ENCODE results near the gene DPPA5. TPM values are rescaled to one million over a fixed set of nuclear protein-coding genes. Genes with fewer than 3 reads are reported as not detected.
A peak's percentile ranks its signal among the peaks of the same experiment; 100 is the strongest.
"Not testable (repeated sequence)": the region's sequence is repeated elsewhere in the genome, so short reads cannot be mapped to it uniquely, and the experiment has no call there.

The DPPA5 gene, protein sequence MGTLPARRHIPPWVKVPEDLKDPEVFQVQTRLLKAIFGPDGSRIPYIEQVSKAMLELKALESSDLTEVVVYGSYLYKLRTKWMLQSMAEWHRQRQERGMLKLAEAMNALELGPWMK
- 0.97 and 2.1 TPM in 2 replicates for total RNA-seq (2014; rRNA removed; shearing (Covaris generic))

GRCh38 chr6:73353636-73354593 lies at the start of gene DPPA5:
DPPA5 (minus strand) TSS chr6:73354276; CDS start chr6:73354225, 51 bp downstream.
- no peak within 1 kb of the TSS for H3K4me3 ChIP-seq (ENCODE audit: insufficient read depth, low read depth, low read length)
- H3K27me3 ChIP-seq (ENCODE audit: control insufficient read depth, insufficient read depth, low read length), result no peaks in the 10 kb centered on the region
- H3K36me3 ChIP-seq (replicated peaks; ENCODE audit: control insufficient read depth, insufficient read depth, low read length), result no peaks in the 10 kb centered on the region
- DNase-seq, result peak; percentile 60

DNA sequence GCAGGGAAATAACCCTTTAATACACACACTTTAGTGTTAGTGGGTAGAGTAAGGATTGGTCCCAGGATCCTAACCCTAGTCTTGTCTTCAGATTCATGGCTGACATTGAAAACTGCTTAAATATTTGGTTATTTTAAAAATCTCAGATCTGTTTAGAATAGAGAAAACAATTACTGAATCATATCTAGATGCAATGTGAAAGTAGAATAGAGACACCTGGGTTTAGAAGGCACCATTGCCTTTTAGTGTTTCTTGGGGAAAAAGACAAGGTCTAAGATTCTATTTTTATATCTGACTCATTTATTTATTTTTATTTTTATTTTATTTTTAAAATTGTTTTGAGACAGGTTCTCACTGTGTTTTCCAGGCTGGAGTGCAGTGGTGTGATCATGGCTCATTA lies 46.6 kb upstream of the DPPA5 start:
- Histone ChIP-seq H3K27me3 (ENCODE audit: control insufficient read depth, insufficient read depth, low read length) (no peaks in the 10 kb centered on the region), H3K36me3 (replicated peaks; ENCODE audit: control insufficient read depth, insufficient read depth, low read length) (no peaks in the 10 kb centered on the region), H3K4me3 (ENCODE audit: insufficient read depth, low read depth, low read length) (no peak overlapping the region)
- no peak for DNase-seq

- Histone ChIP-seq H3K36me3 (replicated peaks; ENCODE audit: control insufficient read depth, insufficient read depth, low read length) (no peaks in the 10 kb centered on the region), H3K4me3 (ENCODE audit: insufficient read depth, low read depth, low read length) (no peak overlapping the region), H3K27me3 (ENCODE audit: control insufficient read depth, insufficient read depth, low read length) (no peaks in the 10 kb centered on the region)
- no peak for DNase-seq
These were observed 41.8 kb upstream of the DPPA5 start for GRCh38 chr6:73395875-73396274.

DNA sequence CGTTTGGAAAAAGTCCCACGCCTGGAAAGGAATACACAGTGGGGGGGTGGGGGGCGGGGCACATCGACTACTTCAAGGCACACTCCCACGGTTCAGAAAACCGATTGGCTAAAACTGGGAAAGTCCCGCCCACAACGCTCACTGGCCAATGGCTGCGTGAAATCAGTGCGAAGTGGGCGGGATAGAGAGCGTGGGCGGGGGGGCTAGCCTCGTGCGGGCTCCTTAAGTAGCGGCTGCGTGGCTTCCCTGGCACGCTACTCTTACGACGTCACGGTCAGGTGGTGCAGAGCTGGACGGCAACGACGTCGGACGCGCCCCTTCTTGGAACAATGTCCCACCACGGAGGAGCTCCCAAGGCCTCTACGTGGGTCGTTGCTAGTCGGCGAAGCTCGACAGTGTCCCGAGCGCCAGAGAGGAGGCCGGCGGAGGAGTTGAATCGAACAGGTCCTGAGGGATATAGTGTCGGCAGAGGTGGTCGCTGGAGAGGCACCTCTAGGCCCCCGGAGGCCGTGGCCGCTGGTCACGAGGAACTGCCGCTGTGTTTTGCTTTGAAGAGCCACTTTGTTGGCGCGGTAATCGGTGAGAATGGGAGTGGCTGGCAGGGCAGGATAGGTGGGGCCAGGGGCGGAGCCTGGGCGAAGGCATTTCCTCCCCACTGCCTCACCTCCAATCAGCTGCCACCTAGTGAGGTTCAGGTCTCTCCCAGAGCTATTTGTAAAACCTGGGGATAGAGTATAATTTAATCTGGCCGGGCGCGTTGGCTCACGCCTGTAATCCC lies 40.7 kb upstream of the DPPA5 start, which contains the start of gene DDX43:
Gene DDX43, plus strand, starts transcription at position 252 of the 778 bp plus-strand sequence. Its CDS starts 78 bp downstream, at position 330.
- H3K4me3 ChIP-seq (ENCODE audit: insufficient read depth, low read depth, low read length), result no peak within 1 kb of the TSS
- H3K27me3 ChIP-seq (ENCODE audit: control insufficient read depth, insufficient read depth, low read length), result no peaks in the 10 kb centered on the region
- DNase-seq, result peak; percentile 65
- H3K36me3 ChIP-seq (replicated peaks; ENCODE audit: control insufficient read depth, insufficient read depth, low read length), result no peaks in the 10 kb centered on the region

DNA sequence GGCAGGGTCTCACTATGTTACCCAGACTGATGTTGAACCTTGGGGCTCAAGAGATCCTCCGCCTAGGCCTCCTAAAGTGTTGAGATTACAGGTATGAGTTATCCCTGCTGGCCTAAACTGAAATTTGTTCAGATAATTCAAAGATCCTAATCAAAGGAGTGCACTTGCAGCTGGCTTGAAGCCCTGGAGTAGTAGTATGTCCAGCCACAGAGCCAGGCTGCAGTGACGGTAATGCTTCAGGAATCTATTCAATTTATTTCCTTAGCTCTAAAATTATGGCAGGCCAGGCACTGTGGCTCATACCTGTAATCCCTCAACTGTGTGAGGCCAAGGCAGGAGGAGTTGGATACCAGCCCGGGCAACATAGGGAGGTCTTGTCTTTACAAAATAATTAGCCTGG lies 39.2 kb upstream of the DPPA5 start:
- no peak for DNase-seq
- Histone ChIP-seq H3K36me3 (replicated peaks; ENCODE audit: control insufficient read depth, insufficient read depth, low read length) (no peaks in the 10 kb centered on the region), H3K4me3 (ENCODE audit: insufficient read depth, low read depth, low read length) (no peak overlapping the region), H3K27me3 (ENCODE audit: control insufficient read depth, insufficient read depth, low read length) (no peaks in the 10 kb centered on the region)

GRCh38 chr6:73392188-73392587 lies 38.1 kb upstream of the DPPA5 start:
- not testable (repeated sequence) for H3K4me3 ChIP-seq (ENCODE audit: insufficient read depth, low read depth, low read length); H3K27me3 ChIP-seq (ENCODE audit: control insufficient read depth, insufficient read depth, low read length); H3K36me3 ChIP-seq (replicated peaks; ENCODE audit: control insufficient read depth, insufficient read depth, low read length); DNase-seq

DNA sequence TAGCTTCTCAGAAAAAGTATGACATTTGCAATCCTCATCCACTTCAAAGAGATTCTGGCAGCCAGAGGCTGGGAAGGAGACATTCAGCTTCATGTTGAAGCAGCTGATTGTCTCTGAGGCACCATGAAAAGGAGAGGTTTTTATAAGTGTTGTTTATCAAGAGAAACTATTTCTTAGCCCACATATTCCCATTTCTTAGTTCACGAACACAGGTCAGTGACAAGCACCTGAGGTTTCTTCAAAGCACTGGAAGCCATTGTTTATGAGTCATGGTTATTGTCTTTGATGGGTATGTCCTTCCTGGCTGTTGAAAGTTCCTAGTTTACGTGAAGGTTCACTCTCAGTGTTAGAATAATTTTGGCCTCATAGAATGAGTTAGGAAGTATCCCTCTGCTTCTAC lies 37.6 kb upstream of the DPPA5 start:
- Histone ChIP-seq H3K36me3 (replicated peaks; ENCODE audit: control insufficient read depth, insufficient read depth, low read length) (no peaks in the 10 kb centered on the region), H3K4me3 (ENCODE audit: insufficient read depth, low read depth, low read length) (no peak overlapping the region), H3K27me3 (ENCODE audit: control insufficient read depth, insufficient read depth, low read length) (no peaks in the 10 kb centered on the region)
- DNase-seq, result no peak

GRCh38 chr6:73389854-73390253 lies 35.8 kb upstream of the DPPA5 start:
- Histone ChIP-seq H3K27me3 (ENCODE audit: control insufficient read depth, insufficient read depth, low read length) (no peaks in the 10 kb centered on the region), H3K36me3 (replicated peaks; ENCODE audit: control insufficient read depth, insufficient read depth, low read length) (no peaks in the 10 kb centered on the region), H3K4me3 (ENCODE audit: insufficient read depth, low read depth, low read length) (no peak overlapping the region)
- DNase-seq, result no peak

GRCh38 chr6:73388800-73389512 lies 34.9 kb upstream of the DPPA5 start:
- H3K27me3 ChIP-seq (ENCODE audit: control insufficient read depth, insufficient read depth, low read length), result no peaks in the 10 kb centered on the region
- DNase-seq, result peak; percentile 85
- H3K36me3 ChIP-seq (replicated peaks; ENCODE audit: control insufficient read depth, insufficient read depth, low read length), result no peaks in the 10 kb centered on the region
- H3K4me3 ChIP-seq (ENCODE audit: insufficient read depth, low read depth, low read length), result peak overlapping the region; percentile 56

GRCh38 chr6:73388433-73388799 lies 34.3 kb upstream of the DPPA5 start:
- Histone ChIP-seq H3K4me3 (ENCODE audit: insufficient read depth, low read depth, low read length) (peak overlapping the region; percentile 56), H3K27me3 (ENCODE audit: control insufficient read depth, insufficient read depth, low read length) (no peaks in the 10 kb centered on the region), H3K36me3 (replicated peaks; ENCODE audit: control insufficient read depth, insufficient read depth, low read length) (no peaks in the 10 kb centered on the region)
- no peak for DNase-seq

DNA sequence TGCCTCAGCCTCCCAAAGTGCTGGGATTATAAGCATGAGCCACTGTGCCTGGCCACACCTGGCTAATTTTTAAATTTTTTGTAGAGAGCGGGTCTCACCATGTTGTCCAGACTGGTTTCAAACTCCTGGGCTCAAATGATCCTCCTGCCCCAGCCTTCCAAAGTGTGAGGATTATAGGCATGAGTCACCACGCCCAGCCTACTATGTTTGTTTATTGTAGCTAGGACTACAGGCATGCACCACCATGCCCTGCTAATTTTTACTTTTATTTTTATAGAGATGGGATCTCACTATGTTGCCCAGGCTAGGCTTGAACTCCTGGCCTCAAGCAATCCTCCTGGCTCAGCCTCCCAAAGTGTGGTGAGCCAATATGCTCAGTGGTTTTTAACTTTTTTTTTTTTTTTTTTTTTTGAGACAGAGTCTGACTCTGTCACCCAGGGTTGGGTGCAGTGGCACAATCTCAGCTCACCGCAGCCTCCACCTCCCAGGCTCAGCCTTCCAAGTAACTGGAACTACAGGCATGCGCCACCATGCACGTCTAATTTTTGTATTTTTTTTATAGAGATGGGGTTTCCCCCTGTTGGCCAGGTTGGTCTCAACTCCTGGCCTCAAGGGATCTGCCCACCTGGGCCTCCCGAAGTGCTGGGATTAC lies 28.5 kb upstream of the DPPA5 start:
- no peak overlapping the region for H3K4me3 ChIP-seq (ENCODE audit: insufficient read depth, low read depth, low read length)

GRCh38 chr6:73381531-73381930 lies 27.5 kb upstream of the DPPA5 start:
- H3K4me3 ChIP-seq (ENCODE audit: insufficient read depth, low read depth, low read length); H3K36me3 ChIP-seq (replicated peaks; ENCODE audit: control insufficient read depth, insufficient read depth, low read length); DNase-seq; H3K27me3 ChIP-seq (ENCODE audit: control insufficient read depth, insufficient read depth, low read length): not testable (repeated sequence)

More for the DNA sequence above, 28.5 kb upstream of the DPPA5 start:
- no peak for DNase-seq
- H3K36me3 ChIP-seq (replicated peaks; ENCODE audit: control insufficient read depth, insufficient read depth, low read length), result no peaks in the 10 kb centered on the region
- H3K27me3 ChIP-seq (ENCODE audit: control insufficient read depth, insufficient read depth, low read length), result no peaks in the 10 kb centered on the region

DNA sequence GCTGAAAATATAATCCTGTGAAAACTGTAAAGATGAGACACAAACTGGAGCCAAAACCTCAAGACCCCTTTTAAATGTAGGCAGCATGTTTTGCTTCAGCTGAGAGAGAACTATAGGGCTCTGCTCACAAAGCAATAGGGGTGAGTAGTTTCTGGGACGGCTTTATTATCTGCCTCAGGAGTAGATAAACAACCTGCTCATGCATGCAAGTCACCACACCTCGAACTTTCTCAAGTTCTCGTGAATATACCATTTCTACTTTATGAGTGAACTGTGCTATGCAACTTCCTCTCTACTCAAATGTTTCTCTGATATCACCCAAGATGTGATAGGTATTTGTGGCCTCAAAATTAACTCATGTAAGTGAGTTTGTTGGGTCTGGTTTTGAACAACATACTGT lies 23.1 kb upstream of the DPPA5 start:
- Histone ChIP-seq H3K4me3 (ENCODE audit: insufficient read depth, low read depth, low read length) (no peak overlapping the region), H3K36me3 (replicated peaks; ENCODE audit: control insufficient read depth, insufficient read depth, low read length) (no peaks in the 10 kb centered on the region), H3K27me3 (ENCODE audit: control insufficient read depth, insufficient read depth, low read length) (no peaks in the 10 kb centered on the region)
- no peak for DNase-seq

DNA sequence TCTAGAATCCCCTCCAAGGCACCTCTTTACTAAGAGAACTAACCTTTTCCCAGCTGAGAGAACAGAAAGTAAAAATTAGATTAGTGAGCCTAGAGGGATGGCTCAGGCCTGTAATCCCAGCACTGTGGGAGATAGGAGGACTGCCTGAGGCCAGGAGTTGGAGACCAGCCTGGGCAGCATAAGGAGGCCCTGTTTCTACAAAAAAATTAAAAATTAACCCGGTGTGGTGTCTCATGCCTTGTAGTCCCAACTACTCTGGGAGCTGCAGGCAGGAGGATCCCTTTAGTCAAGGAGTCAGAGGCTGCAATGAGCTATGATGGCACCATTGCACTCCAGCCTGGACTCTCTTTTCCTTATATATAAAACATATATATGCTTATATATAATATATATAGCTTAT lies 21.1 kb upstream of the DPPA5 start:
- Histone ChIP-seq H3K27me3 (ENCODE audit: control insufficient read depth, insufficient read depth, low read length) (no peaks in the 10 kb centered on the region), H3K36me3 (replicated peaks; ENCODE audit: control insufficient read depth, insufficient read depth, low read length) (no peaks in the 10 kb centered on the region), H3K4me3 (ENCODE audit: insufficient read depth, low read depth, low read length) (no peak overlapping the region)
- DNase-seq, result no peak

Data from H7 (cell line).